HG02973 (cell line): ENCODE measurements around the gene SETDB1.

Experiments used
- ATAC-seq: cut with Tn5 transposase; IDR thresholded peaks from one replicate; pipeline ENCODE4 v1.9.1; 2021; ENCODE audit warnings: moderate library complexity; ENCODE audit not compliant: unreplicated experiment

SETDB1 gene

GRCh38 chr1:151001602-151002001 lies 75.4 kb downstream of the SETDB1 start:
- ATAC-seq = no peak

GRCh38 chr1:151002051-151002450 lies 75.9 kb downstream of the SETDB1 start:
- ATAC-seq = no peak

DNA sequence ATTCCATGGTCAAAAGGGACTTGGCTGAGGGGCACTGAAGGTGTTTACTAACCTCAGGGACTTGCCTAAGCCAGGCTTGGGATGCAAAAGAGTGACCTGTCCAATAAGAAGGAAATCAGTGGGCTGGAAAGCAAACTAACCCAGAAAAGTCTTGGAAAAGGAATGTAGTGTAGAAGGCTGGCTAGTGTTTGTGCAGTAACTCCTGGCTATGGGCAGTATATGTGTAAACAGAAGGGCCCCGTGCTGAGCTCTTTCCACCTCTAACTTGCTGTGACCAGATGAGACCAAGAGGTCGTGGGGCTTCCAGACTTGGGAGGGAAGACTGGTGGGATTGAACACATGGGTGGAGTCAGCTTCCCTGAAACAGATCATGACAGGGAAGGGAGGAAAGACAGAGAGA lies 76.4 kb downstream of the SETDB1 start:
- ATAC-seq = no peak

DNA sequence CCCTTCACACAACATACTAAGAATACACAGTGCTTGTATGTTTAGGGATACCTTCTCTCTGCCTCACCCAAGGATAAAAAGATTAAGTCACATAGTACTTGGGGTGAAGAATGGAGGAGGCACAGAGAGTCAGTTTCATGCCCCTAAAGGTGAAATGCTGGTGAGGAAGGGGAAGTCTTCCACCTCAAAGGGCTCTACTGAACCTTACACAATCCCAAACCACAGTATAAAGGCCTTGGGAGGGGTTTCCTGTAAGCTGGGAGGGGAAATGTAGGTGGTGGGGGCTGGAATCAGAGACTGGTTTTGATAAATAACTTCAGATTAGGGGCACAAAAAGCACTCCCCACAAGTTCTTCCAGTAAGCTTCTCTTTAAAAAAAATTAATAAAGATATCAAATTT lies 77.0 kb downstream of the SETDB1 start:
- ATAC-seq = no peak

GRCh38 chr1:151005729-151006319 lies 79.7 kb downstream of the SETDB1 start:
- ATAC-seq = no peak

GRCh38 chr1:151006327-151007052 lies 80.3 kb downstream of the SETDB1 start, which contains the start of gene MINDY1:
MINDY1 (minus strand) TSS chr1:151006902; CDS start chr1:151002617, 4,285 bp downstream.
- ATAC-seq = no peak

- no peak for ATAC-seq
Measured at GRCh38 chr1:151007853-151008243, 81.7 kb downstream of the SETDB1 start.

- peak; percentile 74 for ATAC-seq
Measured at GRCh38 chr1:151008244-151009205, 82.4 kb downstream of the SETDB1 start, which contains the start of gene PRUNE1. PRUNE1 (plus strand) TSS chr1:151008449; CDS start chr1:151008633, 184 bp downstream.

DNA sequence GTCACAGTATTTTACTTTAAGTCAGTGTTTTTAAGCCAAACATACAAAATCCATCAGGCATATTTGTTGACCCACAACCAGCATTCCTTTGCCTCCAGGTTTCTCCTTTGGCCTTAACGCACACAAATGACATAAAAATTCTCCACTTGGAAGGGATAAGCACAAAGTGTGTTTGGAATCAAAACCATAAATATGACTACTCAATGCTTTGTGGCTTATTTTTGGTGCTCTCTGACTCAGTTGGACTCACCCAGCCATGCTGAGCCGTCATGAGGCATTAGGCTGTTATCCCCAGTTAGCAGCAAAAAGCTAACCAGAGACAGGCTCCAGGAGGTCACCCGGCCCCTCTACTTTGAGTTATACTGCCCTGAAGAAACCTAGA lies 83.0 kb downstream of the SETDB1 start:
- no peak for ATAC-seq

- ATAC-seq = no peak
Measured at GRCh38 chr1:151009674-151010345, 83.6 kb downstream of the SETDB1 start.

DNA sequence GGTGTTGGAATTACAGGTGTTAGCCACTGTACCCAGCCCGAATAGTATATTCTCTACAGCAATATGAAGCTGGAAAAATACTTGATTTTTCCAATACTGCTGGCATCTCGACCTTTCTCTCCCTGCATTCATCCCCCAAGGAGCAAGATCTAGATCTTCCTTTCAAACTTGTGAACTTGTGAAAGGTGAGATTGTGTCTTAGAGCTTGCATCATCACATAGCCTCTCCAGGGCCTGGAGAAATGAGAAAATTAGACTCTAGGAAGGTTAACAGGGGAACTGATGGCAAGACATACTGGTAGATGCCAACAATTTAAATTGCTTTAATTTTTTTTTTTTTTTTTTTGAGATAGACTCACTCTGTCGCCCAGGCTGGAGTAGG lies 84.2 kb downstream of the SETDB1 start:
- no peak for ATAC-seq

- ATAC-seq = no peak
Measured at GRCh38 chr1:151011154-151011850, 85.1 kb downstream of the SETDB1 start.

- ATAC-seq = no peak
Measured at GRCh38 chr1:151012684-151013471, 86.7 kb downstream of the SETDB1 start.

- no peak for ATAC-seq
Measured at GRCh38 chr1:151013518-151013917, 87.4 kb downstream of the SETDB1 start.
